Hepatic stellate cell (primary cell): Measurements from ENCODE around the gene KATNIP.
"Not testable (repeated sequence)": the region's sequence is repeated elsewhere in the genome, so short reads cannot be mapped to it uniquely, and the experiment has no call there.

Source experiments
- DNase-seq: peaks from one replicate; pipeline ENCODE4 v3.0.0; 2011; ENCODE audit warnings: low spot score

KATNIP gene

DNA sequence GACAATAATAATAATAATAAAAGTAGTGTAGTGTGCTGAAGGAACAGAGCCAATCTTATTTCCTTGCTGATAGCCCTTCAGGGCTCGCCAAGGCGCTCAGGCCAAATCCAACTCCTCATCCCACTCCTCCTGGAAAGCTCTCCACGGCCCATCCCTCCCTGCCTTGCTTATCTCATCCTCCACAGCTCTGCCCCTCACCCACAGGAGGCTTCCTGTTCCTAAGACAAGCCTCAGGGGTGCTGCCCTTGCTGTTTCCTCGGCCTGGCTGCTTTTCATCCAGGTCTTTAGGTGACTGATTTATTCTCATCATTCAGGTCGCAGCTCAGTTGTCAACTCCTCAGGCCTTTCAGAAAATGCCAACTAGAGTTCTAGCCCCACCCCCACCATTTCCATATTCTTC is 11.4 kb upstream of the KATNIP start:
- no peak for DNase-seq

DNA sequence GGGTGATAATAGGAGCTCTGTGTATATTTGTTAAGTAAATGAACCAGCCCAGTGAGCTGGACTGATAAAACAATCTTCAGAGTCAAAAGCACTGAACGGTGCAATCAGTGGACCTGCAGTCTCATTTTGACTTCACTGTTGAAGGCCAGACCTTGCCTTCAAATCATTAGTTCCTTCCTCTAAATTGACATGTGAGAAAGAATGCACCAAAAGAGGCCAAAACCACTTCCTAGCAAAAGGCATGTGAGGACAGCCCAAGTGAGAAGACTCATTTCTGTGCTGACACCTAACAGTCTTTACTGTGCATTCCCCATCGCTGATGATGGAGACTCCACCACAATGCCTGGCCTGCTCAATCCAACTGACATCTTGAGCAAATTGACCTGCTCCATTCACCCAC is 10.8 kb upstream of the KATNIP start:
- no peak for DNase-seq

DNA sequence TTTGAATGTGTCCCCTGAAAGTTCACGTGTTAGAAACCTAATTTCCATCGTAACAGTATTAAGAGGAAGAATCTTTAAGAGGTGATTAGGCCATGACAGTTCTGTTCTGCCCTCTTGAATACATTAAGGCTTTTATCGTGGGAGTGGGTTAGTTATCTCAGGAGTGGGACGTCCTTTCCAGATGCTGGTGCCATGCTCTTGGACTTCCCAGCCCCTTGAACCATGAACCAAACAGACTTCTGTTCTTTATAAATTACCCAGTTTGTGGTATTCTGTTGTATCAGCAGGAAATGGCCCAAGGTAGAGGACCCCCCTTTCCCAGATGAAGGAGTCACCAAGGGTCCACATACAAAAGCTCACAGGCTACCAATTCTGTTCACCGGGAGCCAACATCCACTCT is 10.3 kb upstream of the KATNIP start:
- no peak for DNase-seq

DNA sequence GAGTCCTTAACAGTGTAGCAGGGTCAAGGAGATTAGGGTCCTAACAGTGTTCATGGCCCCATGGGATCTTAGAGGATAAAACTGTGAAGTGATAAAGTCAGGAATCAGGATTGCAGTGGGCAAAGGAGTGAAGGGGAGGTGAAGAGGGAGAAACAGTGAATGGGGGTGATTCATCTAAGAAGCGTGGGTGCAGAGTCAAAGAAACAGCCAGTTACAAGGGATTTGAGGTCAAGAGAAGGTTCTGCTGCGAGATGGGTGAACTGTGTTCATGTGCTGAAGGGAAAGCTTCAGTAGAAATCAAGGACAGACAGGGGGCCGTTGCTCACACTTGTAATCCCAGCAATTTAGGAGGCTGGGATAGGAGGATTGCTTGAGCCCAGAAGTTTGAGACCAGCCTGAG is 6.1 kb upstream of the KATNIP start:
- DNase-seq, result no peak

DNA sequence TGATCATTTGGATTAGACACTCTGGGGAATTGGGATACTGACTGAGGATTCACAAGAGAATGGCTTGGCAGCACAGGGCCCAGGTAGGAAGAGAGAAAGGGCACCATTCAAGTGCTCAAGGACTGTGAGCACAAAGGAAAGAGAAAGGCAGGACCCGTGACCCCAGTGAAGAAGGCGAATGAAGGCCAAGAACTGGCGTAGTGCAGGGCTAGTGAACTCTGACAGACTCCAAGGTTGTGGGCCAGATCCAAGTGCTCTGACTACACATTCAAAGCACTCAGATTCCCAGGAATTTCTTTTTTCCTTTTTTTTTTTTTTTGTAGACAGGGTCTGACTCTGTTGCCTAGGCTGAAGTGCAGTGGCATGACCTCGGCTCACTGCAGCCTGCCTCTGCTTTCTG is 5.3 kb upstream of the KATNIP start:
- no peak for DNase-seq

DNA sequence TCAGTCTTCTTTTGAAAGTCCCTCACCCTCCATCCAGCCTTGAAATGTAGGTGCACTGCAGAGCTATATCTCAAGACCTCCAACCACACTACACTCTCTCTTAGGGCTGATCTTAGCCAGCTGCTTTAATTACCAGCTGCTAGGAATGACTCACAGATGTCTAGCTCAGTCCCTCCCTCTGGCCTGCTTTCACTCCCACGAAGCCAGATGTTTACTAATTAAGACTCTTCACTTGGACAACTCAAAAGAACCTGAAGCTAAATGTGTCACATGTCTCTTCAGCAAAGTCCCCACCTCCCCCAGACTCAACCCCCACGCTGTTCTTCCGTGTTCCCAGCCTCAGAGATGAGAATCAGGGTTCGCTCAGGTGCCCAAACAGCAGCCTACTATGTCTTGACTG is 2.8 kb upstream of the KATNIP start:
- peak; percentile 64 for DNase-seq

DNA sequence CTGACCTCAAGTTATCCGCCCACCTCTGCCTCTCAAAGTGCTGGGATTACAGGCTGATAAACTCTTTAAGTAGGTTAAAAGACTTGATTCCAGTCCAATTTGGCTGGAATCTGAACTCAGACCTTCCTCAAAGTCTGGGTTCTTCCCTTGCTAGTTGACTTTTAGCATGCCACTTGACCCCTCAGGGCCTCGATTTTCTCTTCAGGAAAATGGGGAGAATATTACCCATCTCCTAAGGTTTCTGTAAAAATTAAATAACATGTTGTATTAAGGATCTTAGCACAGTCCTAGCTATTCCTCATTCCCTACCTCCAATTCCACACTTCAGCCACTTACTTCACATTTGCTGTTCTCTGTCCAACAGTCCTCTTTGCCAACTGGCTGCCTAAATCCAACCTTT is 2.1 kb upstream of the KATNIP start:
- no peak for DNase-seq

DNA sequence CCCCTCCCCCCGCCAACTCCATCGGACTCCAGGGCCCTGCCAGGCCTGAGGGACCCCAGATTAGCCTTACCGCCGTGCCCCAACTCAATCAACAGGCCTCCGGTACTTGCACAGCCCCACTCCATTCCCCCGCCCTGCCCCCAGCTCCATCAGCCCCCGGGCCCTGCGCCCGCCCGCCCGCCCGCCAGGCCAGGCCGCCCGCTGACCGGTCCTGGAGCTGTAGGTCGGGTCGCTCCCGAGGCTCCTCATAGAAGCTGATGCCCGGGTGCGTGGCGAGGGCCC is 539 bp upstream of the KATNIP start:
- peak; percentile 49 for DNase-seq

DNA sequence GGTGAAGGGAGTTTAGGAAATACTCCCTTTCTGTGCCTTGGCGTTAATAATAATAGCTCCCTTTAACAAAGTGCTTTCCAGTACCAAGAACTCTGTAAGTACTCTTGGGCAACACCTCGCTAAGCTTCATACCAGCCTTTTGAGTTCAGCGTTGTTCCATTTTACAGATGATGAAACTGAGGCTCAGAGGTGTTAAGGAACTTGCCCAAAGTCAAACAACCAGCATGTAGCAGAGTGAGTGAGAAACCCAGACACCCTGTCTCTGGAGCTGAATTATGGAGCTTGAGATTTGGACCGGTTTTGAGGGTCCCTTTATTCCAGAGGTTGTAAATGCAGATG is 607 bp downstream of the KATNIP start:
- no peak for DNase-seq

DNA sequence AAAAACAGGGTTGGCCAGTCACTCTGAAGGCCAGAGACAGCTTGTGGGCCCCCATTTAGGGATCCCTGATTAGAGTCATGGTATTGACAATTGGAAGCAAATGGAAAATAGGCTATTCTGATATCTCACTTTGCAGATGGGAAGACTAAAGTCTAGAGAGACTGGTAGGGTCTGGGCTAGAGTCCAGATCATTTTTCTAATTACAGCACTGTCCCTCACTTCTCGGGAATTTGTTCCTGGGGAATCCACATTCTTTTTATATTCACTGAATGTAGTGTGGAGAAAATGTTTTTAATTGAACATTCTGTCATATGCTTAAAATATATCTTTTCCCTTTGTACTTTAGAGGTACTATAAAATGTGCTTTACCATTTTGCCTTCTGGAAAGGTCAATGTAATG is 1.1 kb downstream of the KATNIP start:
- DNase-seq, result peak; percentile 34

DNA sequence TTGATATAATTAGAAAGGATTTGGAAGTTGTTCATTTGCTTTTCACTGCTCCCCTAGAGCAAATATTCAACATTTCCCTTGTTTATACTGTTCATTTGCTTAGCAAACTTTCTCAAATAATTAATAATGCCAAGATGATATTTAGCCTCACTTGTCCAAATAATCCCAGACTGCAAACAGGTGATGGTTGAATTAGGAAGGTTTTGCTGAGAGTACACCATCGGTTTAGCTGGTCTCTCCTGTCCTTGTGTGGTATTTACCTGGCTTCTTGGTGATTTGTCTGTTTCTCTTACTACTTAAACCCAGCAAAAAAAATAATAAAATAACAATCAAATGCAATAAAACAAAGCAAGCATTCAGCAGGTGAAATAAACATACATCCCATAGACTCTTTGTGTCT is 6.5 kb downstream of the KATNIP start:
- no peak for DNase-seq

DNA sequence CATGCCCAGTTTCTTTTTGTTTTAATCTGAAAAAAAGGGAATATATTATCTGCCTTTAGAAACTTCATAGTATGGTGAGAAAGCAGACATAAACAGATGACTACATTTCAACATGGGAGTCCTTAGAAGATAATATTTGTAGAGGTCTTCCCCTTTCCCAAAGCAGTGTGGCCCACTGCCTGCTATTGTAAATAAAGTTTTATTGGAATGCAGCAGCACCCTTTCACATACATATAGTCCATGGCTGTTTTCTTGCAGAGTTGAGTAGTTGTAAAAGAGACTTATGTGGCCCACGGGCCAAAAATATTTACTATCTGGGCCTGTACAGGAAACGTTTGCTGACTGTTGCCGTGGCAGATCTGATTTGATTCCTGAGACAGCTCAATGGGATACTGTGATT is 8.5 kb downstream of the KATNIP start:
- no peak for DNase-seq

DNA sequence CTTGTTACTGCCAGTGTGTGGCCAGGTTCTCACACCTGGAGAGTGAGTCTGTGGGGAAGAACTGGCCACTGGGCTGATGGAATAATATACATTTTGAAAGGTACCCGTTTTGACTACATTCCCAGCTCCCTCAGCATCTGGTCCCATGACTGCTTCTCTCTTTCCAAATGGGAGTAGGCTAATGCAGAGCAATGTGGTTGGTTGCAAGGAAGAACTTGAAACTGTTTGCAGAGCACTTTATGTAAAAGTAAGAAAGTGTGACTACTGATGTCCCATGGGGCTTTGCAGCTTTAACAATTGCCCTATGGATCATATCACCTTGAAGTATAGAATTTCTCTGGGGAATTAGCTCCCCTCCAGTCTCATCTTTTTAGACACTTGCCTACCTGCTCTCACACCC is 9.0 kb downstream of the KATNIP start:
- DNase-seq, result no peak

DNA sequence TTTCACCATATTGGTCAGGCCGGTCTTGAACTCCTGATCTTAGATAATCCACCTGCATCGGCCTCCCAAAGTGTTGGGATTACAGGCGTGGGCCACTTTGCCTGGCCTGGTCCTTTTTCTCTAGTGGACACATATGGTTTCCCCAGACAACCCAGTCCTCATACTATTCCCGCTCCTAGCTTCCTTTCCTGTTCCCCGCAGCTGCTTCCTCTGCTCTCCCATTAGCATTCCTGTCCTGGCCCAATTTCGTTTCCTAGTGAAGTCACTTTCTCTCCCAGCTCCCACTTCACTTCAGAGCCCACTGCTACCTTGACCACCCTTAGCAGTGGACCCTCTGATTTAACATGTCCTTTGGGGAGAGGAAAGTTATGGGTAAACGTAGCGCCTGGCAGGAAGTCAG is 11.3 kb downstream of the KATNIP start:
- DNase-seq, result no peak

DNA sequence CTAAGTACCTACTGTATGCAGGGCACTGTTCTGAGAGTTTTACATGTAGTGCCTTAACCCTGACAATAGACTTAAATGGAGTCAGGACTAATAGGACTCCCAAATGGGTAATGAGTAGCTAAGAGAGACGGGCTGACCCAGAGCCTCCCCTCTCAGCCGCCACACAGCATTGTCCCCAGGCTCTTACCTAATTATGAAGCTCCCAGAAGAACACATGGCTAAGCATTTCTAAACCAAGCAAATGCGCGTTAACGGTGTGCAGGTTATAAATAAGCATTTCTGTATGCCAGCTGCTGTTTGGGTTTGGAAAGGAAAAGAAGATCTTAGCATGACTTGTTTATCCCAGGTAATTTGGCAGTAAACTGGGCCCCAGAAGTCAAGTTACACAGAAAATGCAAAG is 14.3 kb downstream of the KATNIP start:
- DNase-seq, result no peak

DNA sequence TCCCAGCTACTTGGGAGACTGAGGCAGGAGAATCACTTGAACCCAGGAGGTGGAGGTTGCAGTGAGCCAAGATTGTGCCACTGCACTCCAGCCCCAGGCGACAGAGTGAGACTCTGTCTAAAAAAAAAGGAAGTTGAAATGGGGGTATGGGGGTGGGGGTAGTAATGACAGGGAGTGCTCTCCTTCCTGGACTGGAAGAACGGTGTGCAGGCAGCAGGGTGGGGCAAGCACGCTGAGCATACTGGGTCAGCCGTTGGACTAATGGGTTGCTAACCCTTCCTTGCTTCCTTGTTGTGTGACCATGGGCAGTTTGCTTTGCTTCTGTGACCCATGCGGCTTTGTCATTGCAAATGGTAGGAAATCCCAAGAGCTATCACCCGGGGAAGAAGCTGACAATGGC is 16.5 kb downstream of the KATNIP start:
- DNase-seq, result no peak

DNA sequence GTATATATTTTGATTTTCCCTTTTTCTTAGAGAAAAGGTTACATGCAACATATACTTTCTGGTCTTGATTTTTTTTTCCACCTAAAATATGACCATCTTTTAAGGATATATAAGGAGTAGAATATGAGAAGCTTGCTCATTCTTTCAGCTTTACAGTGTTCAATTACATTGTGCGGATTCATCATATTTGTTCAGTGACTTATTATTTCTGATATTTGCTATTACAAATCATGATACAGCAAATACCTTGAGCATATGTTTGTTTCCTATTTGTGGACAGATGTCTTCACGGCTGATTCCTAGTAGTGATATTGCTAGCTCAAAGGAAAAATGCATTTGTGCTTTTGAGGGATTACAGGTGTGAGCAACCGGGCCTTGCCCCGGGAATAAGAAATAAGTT is 18.1 kb downstream of the KATNIP start:
- DNase-seq, result no peak

DNA sequence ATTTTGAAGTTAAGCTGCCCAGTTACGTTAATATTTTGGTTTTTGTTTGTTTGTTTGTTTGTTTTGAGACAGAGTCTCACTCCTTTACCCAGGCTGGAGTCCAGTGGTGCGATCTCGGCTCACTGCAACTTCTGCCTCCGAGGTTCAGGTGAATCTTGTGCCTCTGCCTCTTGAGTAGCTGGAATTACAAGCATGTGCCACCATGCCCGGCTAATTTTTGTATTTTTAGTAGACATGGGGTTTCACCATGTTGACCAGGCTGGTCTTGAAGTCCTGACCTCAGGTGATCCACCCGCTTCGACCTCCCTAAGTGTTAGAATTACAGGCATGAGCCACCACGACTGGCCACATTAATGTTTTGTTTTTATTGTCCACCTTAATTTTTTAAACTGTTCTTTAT is 21.0 kb downstream of the KATNIP start:
- not testable (repeated sequence) for DNase-seq

DNA sequence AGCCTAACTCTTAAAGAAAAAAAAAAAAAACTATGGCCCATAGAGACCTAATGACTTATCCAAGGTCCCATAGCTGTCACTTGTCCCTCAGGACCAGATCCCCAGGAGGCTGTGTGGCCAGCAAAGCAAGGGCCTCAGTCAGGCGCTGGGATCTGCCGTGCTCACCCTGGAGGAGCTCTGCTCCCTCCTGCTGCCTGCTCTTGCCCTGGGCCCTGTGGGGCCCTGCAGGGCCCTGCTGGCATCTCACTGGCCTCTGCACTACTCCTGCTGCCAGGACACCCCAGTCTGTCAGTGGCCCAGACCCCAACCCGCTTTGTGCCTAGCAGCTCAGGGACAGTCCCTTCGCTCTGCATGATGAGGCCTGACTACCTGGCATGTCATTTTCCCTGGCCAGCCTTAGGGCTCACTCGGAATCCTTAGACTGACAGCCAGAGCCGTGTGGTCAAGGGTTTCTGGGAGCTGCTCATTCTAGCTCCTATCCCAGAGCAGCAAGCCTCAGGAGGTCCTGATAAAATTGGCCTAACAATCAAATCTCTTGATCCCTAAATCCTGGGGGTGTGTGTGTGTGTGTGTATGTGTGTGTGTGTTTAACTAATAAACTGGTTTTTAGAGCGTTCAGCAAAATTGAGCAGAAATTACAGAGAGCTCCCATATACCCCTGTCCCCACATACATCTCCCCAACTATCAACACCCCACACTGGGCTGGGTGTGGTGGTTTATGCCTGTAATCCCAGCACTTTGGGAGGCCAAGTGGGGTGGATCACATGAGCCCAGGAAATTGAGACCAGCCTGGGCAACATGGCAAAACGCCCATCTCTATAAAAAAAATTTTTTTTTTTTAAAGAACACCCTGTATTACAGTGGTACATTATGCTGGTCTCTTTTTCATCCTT is 21.7 kb downstream of the KATNIP start:
- DNase-seq, result no peak

DNA sequence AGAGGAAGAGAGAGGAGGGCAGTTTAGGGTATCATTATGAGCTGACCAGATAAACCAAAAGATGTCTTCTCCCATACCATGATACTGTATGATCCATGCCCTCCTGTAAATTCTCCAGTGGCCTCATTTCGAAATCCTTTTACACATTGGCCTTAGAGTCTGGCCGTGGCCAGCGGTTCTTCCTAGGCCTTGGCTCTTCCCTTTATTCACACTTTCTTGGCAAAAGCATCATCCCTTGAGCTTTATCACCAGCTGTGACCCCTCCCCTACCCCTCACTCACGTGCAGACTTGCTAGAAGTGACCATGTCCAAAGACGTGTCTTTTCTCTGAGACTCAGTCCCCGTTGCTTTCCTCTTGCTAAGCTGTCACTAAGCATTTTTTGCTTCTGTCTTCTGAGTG is 22.8 kb downstream of the KATNIP start:
- DNase-seq, result no peak

DNA sequence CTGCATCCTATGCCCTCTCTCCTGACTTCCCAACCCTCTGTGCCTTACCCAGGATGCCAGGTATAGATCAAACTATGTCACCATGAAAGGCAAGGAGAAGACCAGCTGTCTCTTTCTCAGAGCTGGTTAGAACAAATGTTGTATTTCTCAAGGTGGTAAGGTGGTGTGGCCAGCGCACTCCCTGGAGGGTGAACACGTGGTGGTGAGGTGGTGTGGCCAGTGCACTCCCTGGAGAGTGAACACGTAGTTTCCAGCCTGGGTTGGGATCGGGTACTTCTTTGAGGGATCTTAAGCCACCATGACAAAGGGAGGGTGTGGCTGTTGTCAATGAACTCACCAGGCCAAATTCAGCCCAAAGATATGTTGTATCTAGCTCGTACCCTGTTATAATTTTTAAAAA is 26.8 kb downstream of the KATNIP start:
- no peak for DNase-seq

DNA sequence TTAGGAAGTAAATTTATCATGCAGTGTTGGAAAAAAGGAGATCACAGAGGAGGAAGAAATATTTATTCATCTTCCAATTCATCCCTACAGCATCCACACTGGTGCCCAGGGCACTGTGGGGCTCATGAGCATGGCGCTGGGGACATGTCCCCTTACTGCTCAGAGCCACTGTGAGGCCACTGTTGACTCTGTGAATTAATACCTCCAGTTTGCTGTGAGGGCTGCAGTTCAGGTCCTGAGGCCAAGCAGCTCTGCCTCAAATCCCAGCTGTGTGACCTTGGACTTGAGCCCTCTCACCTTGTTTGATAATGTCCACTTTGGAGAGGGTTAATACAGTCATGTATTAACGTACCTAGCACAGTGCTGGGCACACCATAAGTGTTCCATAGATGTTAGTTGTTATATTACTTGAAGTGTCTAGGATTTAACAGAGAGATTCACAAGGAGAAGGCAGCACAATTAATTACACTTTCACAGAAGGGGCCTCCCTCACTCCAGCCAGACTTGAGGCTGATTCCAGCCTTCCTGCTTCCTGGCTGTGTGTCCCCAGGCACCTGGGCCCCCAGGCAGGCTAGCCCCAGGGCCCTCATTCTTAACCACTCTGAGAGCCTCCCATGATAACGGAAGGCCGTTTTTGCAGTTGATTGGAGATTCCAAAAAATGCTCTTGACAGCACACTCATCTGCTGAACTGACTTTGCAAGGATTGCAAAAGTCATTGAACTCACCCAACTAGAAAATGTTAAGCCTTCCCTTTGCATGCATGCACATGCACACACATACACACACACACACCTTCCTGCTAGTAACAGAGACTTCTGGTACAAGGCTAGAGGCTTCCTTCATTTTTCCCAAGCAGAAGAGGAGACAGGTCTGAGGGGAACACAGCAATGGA is 29.4 kb downstream of the KATNIP start:
- DNase-seq, result no peak

DNA sequence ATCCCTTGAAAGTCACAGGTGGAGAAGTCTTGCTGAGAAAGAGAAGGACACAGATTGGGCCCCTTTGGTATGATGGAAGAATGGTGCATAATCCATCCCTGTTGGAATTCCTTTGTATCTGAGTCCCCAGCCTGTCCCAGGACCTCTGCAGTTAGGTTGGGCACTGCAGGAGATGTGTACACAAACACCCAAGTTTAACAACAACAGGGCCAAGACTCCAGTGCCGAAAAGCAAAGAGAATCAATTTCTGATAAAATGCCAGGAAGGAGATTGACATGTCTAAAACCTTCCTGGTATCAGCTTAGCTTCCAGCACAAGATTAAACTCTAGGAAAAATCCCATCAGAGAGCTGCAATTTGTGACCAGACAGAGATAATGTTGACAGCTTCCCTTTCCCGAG is 32.9 kb downstream of the KATNIP start:
- DNase-seq, result no peak

DNA sequence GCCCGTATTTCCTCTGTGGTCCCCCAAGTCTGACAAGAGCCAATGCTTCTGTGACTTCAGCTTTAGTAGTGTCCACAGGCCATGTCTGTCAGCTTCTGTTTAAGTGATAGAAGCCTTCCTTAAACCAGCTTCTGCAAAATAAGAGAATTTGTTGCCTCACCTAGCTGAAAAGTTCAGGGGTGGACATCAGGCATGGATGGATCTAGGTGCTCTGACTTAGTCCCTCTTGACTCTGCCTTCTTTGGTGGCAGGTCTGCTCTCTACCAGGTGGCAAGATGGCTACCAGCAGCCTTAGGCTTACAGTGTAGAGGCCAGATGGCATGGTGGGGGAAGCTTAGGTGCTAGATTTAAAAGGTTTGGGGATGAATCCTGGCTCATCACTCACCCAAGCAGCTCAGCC is 33.7 kb downstream of the KATNIP start:
- no peak for DNase-seq
